ENCODE results near the gene SH2D1A. TPM values are rescaled to one million over a fixed set of nuclear protein-coding genes. Genes with fewer than 3 reads are reported as not detected.
"Not testable (repeated sequence)": the region's sequence is repeated elsewhere in the genome, so short reads cannot be mapped to it uniquely, and the experiment has no call there.

The SH2D1A gene
- not detected in 2 replicates for total RNA-seq

DNA sequence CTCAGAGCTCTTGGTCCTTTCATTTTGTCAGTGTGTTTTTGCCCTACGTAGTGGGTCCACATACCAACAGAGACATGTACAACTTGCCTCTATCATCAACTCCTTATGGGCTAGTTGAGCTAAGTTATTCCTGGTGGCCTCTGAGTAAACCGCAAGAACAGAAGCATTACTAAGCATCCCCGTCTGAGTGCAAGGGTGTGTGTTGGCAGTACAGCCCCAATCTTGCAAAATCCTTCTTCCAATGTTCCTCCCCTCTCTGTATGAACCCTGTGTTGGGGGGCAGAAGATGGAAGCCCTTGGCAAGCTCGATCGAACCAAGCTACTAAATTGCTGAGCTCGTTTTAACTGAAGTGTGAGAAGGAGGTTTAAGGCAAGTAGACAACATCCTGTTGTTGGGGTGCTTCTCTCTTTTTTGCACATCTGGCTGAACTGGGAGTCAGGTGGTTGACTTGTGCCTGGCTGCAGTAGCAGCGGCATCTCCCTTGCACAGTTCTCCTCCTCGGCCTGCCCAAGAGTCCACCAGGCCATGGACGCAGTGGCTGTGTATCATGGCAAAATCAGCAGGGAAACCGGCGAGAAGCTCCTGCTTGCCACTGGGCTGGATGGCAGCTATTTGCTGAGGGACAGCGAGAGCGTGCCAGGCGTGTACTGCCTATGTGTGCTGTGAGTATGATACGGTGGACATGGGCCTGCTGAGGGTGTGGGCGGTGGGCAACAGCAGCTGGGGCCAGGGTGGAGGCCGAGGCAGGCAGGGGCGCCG is at the start of gene SH2D1A:
Gene SH2D1A (plus strand): TSS at position 447 of the 760 bp plus-strand sequence. CDS start 80 bp downstream, at position 527.
- no peak for DNase-seq (ENCODE audit: low read depth in 2 of 2)

GRCh38 chrX:124299323-124299722 is 47.0 kb upstream of the SH2D1A start:
- not testable (repeated sequence) for DNase-seq (ENCODE audit: low read depth in 2 of 2)

- DNase-seq (ENCODE audit: low read depth in 2 of 2), result no peak
Observed at GRCh38 chrX:124300405-124300804, 46.0 kb upstream of the SH2D1A start.

GRCh38 chrX:124307253-124307907 is 39.0 kb upstream of the SH2D1A start:
- DNase-seq (ENCODE audit: low read depth in 2 of 2), result no peak

- DNase-seq (ENCODE audit: low read depth in 2 of 2), result no peak
Observed at GRCh38 chrX:124325732-124326131, 20.6 kb upstream of the SH2D1A start.

GRCh38 chrX:124328765-124329164 is 17.6 kb upstream of the SH2D1A start:
- DNase-seq (ENCODE audit: low read depth in 2 of 2), result no peak

DNA sequence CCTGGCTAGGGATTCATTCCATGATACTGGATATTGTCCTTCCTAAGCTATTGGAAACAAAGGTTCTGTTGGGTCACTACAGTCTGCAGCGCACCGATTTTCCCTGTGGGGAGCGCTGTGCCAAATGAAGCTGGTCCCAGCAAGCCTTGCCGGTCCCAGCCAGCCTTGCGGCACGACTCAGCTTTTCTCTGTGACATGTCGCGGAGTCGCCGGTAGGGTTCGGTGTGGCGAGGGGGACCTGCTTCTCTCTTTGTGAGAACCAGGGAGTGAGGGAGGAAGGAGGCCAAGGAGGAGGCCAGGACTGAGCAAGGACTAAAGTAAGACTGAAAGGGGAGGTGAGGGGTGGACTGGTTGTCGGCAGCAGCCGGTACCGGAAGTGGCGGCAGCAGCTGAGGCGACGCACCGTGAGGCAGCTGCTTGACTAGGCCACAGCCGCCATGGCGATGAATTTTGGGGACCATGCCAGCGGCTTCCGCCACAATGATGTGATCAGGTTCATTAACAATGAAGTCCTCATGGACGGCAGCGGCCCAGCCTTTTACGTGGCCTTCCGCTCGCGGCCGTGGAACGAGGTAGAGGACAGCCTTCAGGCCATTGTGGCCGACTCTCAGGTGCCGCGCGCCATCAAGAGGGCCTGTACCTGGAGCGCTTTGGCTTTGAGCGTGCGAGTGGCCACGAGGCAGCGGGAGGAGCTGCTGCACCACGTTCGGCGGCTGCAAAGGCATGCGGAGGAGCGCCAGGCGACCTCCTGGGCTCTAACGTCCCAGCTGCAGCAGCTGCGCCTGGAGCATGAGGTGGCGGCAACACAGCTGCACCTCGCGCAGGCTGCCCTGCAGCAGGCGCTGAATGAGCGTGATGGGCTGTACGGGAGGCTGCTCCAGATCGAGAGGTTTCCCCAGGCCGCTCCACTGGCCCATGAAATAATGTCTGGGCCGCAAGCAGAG is 13.6 kb upstream of the SH2D1A start, which contains the start of gene TEX13D:
Gene TEX13D (plus strand): TSS at position 180 of the 944 bp plus-strand sequence. CDS start 258 bp downstream, at position 438.
- DNase-seq (ENCODE audit: low read depth in 2 of 2), result no peak

DNA sequence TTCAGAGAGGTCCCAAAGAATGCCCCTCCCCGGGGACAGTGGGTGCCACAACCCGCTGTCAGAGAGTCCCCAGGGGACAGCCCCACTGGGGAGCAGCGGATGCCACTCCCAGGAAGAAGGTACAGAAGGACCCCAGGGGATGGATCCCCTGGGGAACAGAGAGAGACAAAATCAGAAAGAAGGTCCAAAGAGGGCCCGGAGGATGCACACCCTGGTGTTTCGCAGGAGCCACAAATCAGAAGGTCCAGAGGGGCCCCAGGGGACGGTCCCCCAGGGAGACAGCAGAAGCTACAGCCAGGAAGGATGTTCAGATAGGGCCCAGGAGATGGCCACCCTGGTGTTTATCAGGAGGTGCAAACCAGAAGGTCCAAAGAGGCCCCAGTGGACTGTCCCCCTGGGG is 12.5 kb upstream of the SH2D1A start:
- DNase-seq (ENCODE audit: low read depth in 2 of 2), result no peak

DNA sequence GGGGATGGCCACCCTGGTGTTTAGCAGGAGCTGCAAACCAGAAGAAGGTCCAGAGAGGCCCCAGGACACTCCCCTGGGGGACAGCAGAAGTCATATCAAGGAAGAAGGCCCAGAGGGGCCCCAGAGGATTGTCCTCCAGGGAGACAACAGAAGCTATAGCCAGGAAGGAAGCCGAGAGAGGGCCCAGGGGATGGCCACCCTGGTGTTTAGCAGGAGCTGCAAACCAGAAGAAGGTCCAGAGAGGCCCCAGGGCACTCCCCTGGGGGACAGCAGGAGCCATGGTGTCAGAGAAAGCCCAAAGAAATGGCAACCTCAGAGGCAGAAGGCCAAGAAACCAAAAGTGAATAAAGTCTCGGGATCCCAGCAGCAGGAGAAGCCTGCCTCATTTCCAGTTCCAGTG is 11.8 kb upstream of the SH2D1A start:
- DNase-seq (ENCODE audit: low read depth in 2 of 2), result not testable (repeated sequence)

- DNase-seq (ENCODE audit: low read depth in 2 of 2), result no peak
Observed at GRCh38 chrX:124335598-124335997, 10.8 kb upstream of the SH2D1A start.

GRCh38 chrX:124337916-124338315 is 8.4 kb upstream of the SH2D1A start:
- no peak for DNase-seq (ENCODE audit: low read depth in 2 of 2)

- no peak for DNase-seq (ENCODE audit: low read depth in 2 of 2)
Observed at GRCh38 chrX:124338733-124339514, 7.4 kb upstream of the SH2D1A start.

DNA sequence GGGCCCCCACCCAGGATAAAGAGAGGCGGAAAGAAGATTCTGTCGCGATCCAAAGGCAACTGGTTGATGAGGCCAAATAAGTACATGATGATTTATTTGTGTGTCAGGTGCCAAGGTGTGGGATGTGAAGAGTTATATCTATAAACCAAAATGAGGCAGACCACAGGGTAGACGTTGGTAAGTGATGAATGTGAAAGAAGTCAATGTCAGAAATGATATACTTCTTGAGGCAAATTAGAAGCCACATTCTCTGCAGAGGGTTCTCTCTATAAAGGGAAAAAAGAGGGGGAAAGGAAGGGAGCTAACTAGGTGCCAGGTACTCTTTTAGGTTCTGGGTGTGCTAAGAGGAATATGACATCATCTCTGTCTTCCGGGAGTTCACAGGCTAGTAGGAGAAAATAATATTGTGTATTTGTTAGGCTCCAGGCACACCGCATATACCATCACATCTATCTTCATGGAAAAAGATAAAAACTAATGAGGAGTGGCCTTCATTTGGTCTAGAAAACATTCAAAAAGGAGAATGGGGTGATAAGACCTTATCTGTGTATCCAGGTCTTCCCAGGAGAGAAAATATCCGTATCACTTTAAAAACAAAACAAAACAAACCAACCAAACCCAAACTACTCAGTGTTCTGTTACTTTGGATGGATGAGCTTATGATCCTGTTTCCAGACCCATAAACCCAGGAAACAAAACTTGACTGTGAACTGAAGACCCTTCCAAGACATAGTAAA is 4.8 kb upstream of the SH2D1A start:
- no peak for DNase-seq (ENCODE audit: low read depth in 2 of 2)

- DNase-seq (ENCODE audit: low read depth in 2 of 2), result no peak
Observed at GRCh38 chrX:124342174-124342867, 4.0 kb upstream of the SH2D1A start.

- no peak for DNase-seq (ENCODE audit: low read depth in 2 of 2)
Observed at GRCh38 chrX:124343016-124343415, 3.3 kb upstream of the SH2D1A start.

- DNase-seq (ENCODE audit: low read depth in 2 of 2), result no peak
Observed at GRCh38 chrX:124344246-124344645, 2.1 kb upstream of the SH2D1A start.

DNA sequence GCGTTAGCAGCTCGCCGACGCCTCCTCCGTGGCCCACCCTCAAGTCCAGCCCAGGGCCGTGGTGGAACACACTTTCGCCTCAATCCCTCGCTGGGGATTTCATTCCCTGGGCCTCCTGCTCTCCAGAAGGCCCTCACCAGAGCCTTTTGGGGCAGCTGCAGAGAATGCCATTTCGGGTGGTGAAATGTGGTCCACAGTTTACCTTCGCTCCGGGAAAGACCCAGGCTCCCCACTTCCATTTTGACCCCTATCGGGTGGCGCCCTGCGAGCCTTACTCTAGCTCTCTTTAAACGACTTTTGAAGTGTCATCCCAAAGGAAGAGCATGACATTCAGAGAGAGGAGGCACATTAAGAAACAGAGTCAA is 496 bp downstream of the SH2D1A start:
- no peak for DNase-seq (ENCODE audit: low read depth in 2 of 2)

DNA sequence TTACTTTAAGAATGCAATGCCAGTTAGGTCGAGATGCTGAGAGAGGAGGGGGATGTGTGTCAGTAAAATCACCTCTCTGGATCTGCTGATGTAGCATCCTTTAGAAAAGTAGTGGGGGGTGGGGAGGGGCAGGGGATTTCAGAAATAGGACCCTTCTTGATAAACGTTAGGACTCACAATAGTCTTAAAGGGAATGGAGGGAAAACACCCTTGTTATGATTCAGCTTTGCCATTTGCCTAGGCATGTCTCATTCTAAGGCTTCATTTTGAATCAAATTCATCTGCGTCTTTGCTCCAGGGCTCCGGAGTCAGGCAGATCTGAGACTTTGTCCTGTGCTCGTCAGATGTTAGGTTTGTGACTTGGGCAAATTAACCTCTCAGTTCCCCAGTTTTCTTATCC is 879 bp downstream of the SH2D1A start:
- DNase-seq (ENCODE audit: low read depth in 2 of 2), result no peak

DNA sequence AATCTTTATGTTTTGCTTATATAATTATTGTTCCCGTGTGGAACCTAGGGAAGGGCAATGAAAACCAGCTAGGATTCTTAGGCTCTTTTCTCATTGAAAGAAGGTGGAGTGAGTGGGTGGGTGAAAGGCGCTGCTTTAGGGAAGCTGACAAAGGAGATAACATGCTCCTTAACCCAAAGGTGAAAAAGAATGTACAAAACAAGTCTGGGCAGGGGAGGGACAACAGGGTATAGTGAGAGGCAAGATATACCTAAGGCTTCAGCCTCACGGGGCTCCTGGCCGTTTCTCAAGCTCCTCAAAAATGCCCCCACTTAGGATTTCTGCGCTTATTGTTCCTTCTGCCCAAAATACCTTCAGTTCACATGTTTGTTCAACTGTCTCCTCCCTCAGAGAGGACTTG is 1.8 kb downstream of the SH2D1A start:
- DNase-seq (ENCODE audit: low read depth in 2 of 2), result no peak

Measured in dermis microvascular lymphatic vessel endothelial cell (primary cell).